Activated T-cell treated with anti-CD3 and anti-CD28 coated beads, Interleukin-2, amount 50 U/mL, for 24 hours (primary cell): ENCODE measurements around the gene CREB5.

Experiments used
- DNase-seq: peaks from one replicate; pipeline ENCODE4 v3.0.0-alpha.2; 2020
- H3K27ac Mint-ChIP-seq: 2 replicates; pipeline ENCODE4 v1.8.0; 2020; ENCODE audit warnings: mild to moderate bottlenecking, mixed read lengths
- H3K27me3 Mint-ChIP-seq: 2 replicates; pipeline ENCODE4 v1.8.0; 2020; ENCODE audit warnings: mixed read lengths
- H3K36me3 Mint-ChIP-seq: 2 replicates; pipeline ENCODE4 v1.8.0; 2020; ENCODE audit warnings: low read depth, mixed read lengths
- H3K4me1 Mint-ChIP-seq: 2 replicates; pipeline ENCODE4 v1.8.0; 2020; ENCODE audit warnings: low read depth, mixed read lengths
- H3K4me3 Mint-ChIP-seq: 2 replicates; pipeline ENCODE4 v1.8.0; 2020; ENCODE audit warnings: mild to moderate bottlenecking, moderate library complexity, mixed read lengths
- H3K9me3 Mint-ChIP-seq: 2 replicates; pipeline ENCODE4 v1.8.0; 2020; ENCODE audit warnings: mixed read lengths

CREB5 gene

GRCh38 chr7:28698840-28699239 lies 286.5 kb downstream of the CREB5 start:
- Mint-ChIP-seq H3K4me1 (no peaks in the 10 kb centered on the region), H3K9me3 (no peaks in the 10 kb centered on the region), H3K27me3 (no peaks in the 10 kb centered on the region), H3K36me3 (no peaks in the 10 kb centered on the region), H3K27ac (no peak overlapping the region), H3K4me3 (no peak overlapping the region)
- DNase-seq = no peak

- Mint-ChIP-seq H3K4me1 (no peaks in the 10 kb centered on the region), H3K9me3 (no peaks in the 10 kb centered on the region), H3K27me3 (peaks cover 3% of the 10 kb centered on the region), H3K4me3 (no peak overlapping the region), H3K27ac (no peak overlapping the region), H3K36me3 (no peaks in the 10 kb centered on the region)
- DNase-seq = no peak
These were observed 287.8 kb downstream of the CREB5 start for GRCh38 chr7:28700096-28700495.

DNA sequence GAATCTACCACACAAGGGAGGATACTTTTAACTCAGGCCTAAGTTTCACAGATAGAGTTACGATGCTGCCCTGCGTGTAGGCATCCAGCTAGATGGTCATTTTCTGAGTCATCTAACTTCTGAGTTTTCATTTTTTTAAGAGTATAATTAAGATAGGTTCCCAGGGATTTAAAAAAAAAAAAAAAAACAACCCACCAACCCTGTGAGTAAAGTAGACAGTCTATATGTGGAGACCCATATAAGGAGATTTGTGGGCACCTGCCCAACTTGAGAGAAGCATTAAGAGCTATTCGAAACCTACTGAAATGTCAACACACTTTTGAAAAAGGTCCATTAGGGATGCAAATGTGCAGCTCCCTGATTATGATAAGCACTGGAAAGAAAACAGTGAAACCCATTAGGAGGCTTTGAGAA lies 288.5 kb downstream of the CREB5 start:
- Mint-ChIP-seq H3K9me3 (no peaks in the 10 kb centered on the region), H3K4me1 (no peaks in the 10 kb centered on the region), H3K27ac (no peak overlapping the region), H3K4me3 (no peak overlapping the region), H3K36me3 (no peaks in the 10 kb centered on the region), H3K27me3 (peaks cover 3% of the 10 kb centered on the region)
- DNase-seq = no peak

DNA sequence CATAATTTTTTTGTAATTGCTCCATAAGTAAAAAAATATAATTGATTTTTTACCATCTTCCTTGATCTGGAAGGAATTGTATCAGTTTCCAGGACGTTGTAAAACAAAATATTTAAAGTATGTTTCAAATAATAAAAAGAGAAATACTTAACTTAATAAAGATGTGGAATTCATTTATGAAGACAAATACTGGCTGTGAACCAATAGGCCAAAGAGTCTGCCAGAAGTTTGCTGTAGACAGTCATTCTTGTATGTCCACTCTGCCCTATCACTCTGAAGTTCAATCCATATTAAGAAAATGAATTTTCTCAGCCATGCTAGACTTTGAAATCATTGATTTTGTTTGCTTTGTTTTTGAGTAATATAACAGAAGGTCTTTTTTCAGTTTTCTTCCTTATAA lies 289.4 kb downstream of the CREB5 start:
- DNase-seq = no peak
- no peaks in the 10 kb centered on the region for H3K4me1 Mint-ChIP-seq
- peaks cover 3% of the 10 kb centered on the region for H3K27me3 Mint-ChIP-seq
- no peak overlapping the region for H3K27ac Mint-ChIP-seq
- H3K36me3 Mint-ChIP-seq = no peaks in the 10 kb centered on the region
- H3K9me3 Mint-ChIP-seq = no peaks in the 10 kb centered on the region
- H3K4me3 Mint-ChIP-seq = no peak overlapping the region

GRCh38 chr7:28702171-28702570 lies 289.9 kb downstream of the CREB5 start:
- H3K4me3 Mint-ChIP-seq = no peak overlapping the region
- no peaks in the 10 kb centered on the region for H3K9me3 Mint-ChIP-seq
- H3K36me3 Mint-ChIP-seq = no peaks in the 10 kb centered on the region
- DNase-seq = no peak
- H3K27me3 Mint-ChIP-seq = peaks cover 3% of the 10 kb centered on the region
- H3K4me1 Mint-ChIP-seq = no peaks in the 10 kb centered on the region
- no peak overlapping the region for H3K27ac Mint-ChIP-seq

DNA sequence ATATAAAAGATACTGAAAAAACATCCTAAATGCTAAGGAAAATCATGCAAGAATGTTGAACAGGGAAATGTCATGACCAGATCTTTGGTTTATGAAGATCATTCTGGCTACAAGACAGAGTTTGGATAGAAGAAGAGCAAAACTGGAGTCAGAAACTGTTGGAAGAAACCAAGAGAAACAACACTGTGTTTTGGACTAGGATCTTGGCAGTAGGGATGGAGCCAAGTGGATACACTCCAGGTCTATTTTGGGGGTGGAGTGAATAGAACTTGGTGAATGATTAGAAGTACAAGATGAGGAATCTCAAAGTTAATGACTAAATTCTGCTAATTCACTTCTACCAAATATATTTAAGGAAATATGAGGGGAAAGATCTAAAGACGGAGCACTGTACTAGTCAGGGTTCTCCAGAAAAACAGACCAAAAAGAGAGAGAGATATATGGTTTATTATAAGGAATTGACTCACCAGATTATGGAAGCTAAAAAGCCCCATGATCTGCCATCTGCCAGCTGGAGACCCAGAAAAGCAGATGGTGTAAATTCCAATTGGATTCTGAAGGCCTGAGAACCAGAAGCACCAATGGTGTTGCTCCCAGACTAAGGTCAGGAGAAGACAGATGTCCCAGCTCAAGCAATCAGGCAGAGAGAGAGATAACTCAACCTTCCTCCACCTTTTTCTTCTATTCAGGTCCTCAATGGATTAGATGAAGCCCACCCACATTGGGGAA lies 290.9 kb downstream of the CREB5 start:
- Mint-ChIP-seq H3K4me1 (no peaks in the 10 kb centered on the region), H3K4me3 (no peak overlapping the region), H3K9me3 (no peaks in the 10 kb centered on the region), H3K36me3 (no peaks in the 10 kb centered on the region), H3K27me3 (peaks cover 3% of the 10 kb centered on the region), H3K27ac (no peak overlapping the region)
- DNase-seq = no peak

- H3K4me3 Mint-ChIP-seq = no peak overlapping the region
- no peaks in the 10 kb centered on the region for H3K9me3 Mint-ChIP-seq
- H3K27me3 Mint-ChIP-seq = peaks cover 3% of the 10 kb centered on the region
- H3K4me1 Mint-ChIP-seq = no peaks in the 10 kb centered on the region
- no peaks in the 10 kb centered on the region for H3K36me3 Mint-ChIP-seq
- no peak for DNase-seq
- no peak overlapping the region for H3K27ac Mint-ChIP-seq
These were observed 292.4 kb downstream of the CREB5 start for GRCh38 chr7:28704706-28705105.

DNA sequence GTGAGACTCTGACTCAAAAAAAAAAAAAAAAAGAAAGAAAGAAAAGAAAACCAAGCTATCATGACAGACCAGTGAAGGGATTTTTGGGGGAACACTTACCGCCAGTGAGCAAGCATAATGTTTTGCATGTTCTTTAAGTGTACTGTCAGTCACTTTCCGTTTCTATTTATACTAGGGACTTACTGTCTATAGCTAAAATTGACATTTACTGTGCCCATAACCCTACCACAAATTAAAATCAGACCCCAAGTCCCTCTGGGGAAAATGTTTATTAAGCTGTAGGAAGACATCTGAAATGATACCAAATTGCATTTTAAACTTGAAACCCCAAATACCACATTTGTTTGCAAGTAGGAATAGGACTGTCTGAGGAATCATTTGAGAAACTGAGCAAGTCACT lies 293.0 kb downstream of the CREB5 start:
- H3K27ac Mint-ChIP-seq = no peak overlapping the region
- no peaks in the 10 kb centered on the region for H3K4me1 Mint-ChIP-seq
- no peaks in the 10 kb centered on the region for H3K36me3 Mint-ChIP-seq
- DNase-seq = no peak
- peaks cover 3% of the 10 kb centered on the region for H3K27me3 Mint-ChIP-seq
- H3K4me3 Mint-ChIP-seq = no peak overlapping the region
- no peaks in the 10 kb centered on the region for H3K9me3 Mint-ChIP-seq

GRCh38 chr7:28706584-28706983 lies 294.3 kb downstream of the CREB5 start:
- no peaks in the 10 kb centered on the region for H3K9me3 Mint-ChIP-seq
- no peak for DNase-seq
- peaks cover 3% of the 10 kb centered on the region for H3K27me3 Mint-ChIP-seq
- no peaks in the 10 kb centered on the region for H3K4me1 Mint-ChIP-seq
- H3K36me3 Mint-ChIP-seq = no peaks in the 10 kb centered on the region
- H3K4me3 Mint-ChIP-seq = no peak overlapping the region
- no peak overlapping the region for H3K27ac Mint-ChIP-seq

DNA sequence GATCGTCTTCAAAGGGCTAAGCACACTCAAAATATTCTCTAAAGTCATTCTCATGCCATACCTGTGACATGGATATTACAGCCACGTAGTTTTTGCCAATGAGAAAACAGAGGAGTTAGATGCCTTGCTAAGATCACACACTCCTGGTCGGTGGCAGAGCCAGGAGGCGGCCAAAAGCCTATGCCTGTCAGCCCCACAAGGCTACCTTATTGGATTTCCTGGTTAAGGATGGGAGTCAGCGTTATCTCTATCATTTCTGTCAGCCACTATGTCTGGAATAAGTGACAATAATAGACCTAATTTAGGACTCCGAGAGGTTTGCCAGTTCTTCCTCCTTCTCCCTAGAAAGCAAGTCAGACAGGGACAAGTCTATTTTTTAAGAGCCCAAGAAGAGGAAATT lies 295.0 kb downstream of the CREB5 start:
- Mint-ChIP-seq H3K4me3 (no peak overlapping the region), H3K36me3 (no peaks in the 10 kb centered on the region), H3K4me1 (no peaks in the 10 kb centered on the region), H3K27ac (no peak overlapping the region), H3K27me3 (peaks cover 3% of the 10 kb centered on the region), H3K9me3 (no peaks in the 10 kb centered on the region)
- no peak for DNase-seq

GRCh38 chr7:28708033-28708951 lies 296.0 kb downstream of the CREB5 start:
- Mint-ChIP-seq H3K27ac (no peak overlapping the region), H3K4me1 (no peaks in the 10 kb centered on the region), H3K27me3 (peaks cover 3% of the 10 kb centered on the region), H3K4me3 (no peak overlapping the region), H3K36me3 (no peaks in the 10 kb centered on the region), H3K9me3 (no peaks in the 10 kb centered on the region)
- DNase-seq = no peak

DNA sequence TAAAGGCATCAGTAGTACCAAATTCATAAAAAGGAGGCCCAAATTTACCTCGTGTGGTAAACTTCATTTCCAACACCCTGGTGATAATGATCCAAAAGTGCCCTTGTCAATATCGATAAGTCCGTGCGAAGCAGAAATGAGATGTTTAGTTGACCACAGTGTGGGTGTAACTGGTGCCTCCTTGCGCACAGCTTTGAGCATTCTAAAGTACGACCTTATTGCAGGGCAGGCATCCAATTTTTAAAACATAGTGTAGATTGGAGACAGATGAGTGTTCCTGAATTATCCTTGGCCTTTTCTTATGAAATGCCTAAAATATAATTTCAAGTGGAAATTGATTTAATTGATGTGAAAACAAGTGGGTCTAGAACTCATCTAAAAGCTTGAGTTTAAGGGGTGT lies 297.4 kb downstream of the CREB5 start:
- Mint-ChIP-seq H3K27me3 (peaks cover under 1% of the 10 kb centered on the region), H3K27ac (no peak overlapping the region), H3K36me3 (no peaks in the 10 kb centered on the region), H3K4me3 (no peak overlapping the region), H3K4me1 (no peaks in the 10 kb centered on the region), H3K9me3 (no peaks in the 10 kb centered on the region)
- no peak for DNase-seq

DNA sequence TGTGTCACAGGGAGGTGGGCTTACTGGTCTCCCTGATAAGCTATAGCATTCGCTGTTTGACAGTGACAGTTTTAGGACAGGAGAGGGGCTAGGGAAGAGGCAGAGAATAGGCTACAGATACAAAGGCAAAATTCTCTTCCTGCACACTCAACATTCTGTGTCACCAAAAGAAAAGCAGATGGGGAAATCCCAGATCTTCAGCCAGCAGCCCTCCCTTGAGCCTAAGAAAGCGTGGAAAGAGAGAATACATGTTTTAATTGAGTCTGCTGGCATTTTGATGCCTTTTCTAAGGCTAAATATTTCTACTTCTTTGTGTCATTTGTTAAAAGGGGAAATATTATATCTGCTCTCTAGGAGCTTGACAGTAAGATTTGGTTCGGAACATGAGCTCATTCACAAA lies 298.8 kb downstream of the CREB5 start:
- Mint-ChIP-seq H3K36me3 (no peaks in the 10 kb centered on the region), H3K27me3 (no peaks in the 10 kb centered on the region), H3K27ac (no peak overlapping the region), H3K4me3 (no peak overlapping the region), H3K4me1 (no peaks in the 10 kb centered on the region), H3K9me3 (no peaks in the 10 kb centered on the region)
- no peak for DNase-seq

DNA sequence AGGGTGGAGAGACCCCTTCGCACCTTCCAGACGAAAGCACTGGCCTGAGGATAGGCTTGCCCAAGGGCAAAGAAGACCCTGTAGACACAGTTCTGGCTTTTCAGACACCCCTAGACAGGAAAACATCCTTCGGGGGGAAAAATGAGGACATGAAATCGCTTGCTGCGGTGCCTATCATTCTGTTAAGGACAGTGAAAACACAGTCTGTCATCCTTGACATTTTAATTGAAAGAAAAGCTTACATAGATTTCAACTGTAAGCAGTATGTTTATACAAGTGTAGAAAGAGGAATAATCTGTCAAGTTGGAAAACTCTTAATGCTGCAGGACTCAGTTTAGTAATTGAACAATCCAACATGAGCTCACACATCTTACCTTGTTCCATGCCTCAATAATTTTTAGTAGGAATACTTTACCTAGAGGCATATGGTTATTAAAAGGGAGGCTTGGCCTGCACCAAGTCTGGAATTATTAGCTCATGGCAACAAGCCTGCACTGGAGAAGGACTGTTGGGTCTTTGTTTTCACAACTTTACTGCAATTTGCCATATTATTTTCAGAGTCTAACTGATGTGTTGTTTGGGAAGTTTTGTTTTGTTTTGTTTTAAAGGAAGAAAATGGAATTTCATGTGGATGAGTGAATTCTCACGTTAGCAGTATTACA lies 302.3 kb downstream of the CREB5 start:
- Mint-ChIP-seq H3K36me3 (no peaks in the 10 kb centered on the region), H3K9me3 (no peaks in the 10 kb centered on the region), H3K4me1 (no peaks in the 10 kb centered on the region), H3K27ac (no peak overlapping the region), H3K4me3 (no peak overlapping the region), H3K27me3 (peaks cover 7% of the 10 kb centered on the region)
- DNase-seq = no peak
